GM13977 (cell line): Measurements from ENCODE around the gene ODF2L.

Experiments
- DNase-seq: peaks from one replicate; pipeline ENCODE4 v3.0.0; 2012; ENCODE audit warnings: low spot score
- in situ Hi-C: fragments of 300-500 bp; cut with MboI; formaldehyde crosslinking; loops from one replicate; pipeline ENCODE4 v1.12.0; 2022; ENCODE audit warnings: low sequenced_read_pairs, low pct_unique_long_range_greater_than_20kb, mixed read lengths, inconsistent platforms; ENCODE audit not compliant: unreplicated experiment
- TF ChIP-seq, protein P1 (sequence below): IDR thresholded peaks from 2 replicates; pipeline ENCODE4 v1.5.1; 2012; ENCODE audit warnings: mild to moderate bottlenecking, control low read depth; ENCODE audit not compliant: insufficient read depth; ENCODE audit errors: extremely low read depth, missing control alignments

Gene ODF2L

GRCh38 chr1:86395751-86396497, at the start of gene ODF2L:
TSS of gene ODF2L (minus strand) at chr1:86396323. CDS start at chr1:86387027, 9,296 bp downstream.
- TF ChIP-seq, protein P1, sequence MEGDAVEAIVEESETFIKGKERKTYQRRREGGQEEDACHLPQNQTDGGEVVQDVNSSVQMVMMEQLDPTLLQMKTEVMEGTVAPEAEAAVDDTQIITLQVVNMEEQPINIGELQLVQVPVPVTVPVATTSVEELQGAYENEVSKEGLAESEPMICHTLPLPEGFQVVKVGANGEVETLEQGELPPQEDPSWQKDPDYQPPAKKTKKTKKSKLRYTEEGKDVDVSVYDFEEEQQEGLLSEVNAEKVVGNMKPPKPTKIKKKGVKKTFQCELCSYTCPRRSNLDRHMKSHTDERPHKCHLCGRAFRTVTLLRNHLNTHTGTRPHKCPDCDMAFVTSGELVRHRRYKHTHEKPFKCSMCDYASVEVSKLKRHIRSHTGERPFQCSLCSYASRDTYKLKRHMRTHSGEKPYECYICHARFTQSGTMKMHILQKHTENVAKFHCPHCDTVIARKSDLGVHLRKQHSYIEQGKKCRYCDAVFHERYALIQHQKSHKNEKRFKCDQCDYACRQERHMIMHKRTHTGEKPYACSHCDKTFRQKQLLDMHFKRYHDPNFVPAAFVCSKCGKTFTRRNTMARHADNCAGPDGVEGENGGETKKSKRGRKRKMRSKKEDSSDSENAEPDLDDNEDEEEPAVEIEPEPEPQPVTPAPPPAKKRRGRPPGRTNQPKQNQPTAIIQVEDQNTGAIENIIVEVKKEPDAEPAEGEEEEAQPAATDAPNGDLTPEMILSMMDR = no peak
- in situ Hi-C loops = loop anchor here (25.0 kb wide), 1 partner anchor 316 kb away; the partner anchor contains the start of gene SH3GLB1
- peak; percentile 79 for DNase-seq

DNA sequence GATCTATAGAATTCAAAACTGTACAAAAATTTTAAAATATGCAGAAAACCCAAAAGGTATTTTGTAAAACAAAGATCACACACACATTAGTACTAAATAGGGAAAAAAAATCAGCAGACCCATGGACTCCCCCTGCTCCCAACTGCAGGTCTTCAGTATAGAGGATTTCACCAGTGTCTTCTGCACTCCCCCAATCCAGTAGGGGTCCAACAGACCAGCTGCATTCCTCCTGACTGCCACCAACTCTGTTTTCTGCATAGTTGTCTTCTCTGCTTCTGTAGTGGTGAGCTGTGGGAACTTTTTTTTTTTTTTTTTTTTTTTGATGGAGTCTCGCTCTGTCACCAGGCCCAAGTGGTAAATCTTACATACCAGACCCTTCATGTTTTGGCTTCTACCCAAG, 49.8 kb upstream of the ODF2L start:
- DNase-seq = no peak
- in situ Hi-C loops = no loop called here
- TF ChIP-seq, protein P1 = no peak

DNA sequence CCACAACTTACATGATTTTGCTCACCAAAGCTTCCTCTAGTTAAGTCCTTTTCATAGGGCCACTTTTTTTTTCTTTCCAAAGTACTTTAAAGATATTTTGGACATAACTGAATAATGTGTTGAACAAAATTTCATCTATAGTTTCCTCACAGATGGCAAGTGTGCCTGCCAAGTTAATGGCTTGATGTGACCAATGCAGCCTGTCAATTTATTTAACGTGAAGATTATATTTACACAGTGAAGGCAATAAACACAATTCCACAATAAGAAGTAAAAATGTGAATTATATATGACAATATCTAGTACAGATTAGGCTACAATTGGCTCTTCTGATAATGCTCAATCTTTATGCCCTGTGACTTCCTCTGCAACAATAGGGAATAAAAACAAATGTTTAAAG, 45.9 kb upstream of the ODF2L start:
- in situ Hi-C loops = no loop called here
- DNase-seq = no peak
- TF ChIP-seq, protein P1 = no peak

GRCh38 chr1:86441581-86441980, 45.5 kb upstream of the ODF2L start:
- in situ Hi-C loops = no loop called here
- no peak for DNase-seq
- TF ChIP-seq, protein P1 = no peak

DNA sequence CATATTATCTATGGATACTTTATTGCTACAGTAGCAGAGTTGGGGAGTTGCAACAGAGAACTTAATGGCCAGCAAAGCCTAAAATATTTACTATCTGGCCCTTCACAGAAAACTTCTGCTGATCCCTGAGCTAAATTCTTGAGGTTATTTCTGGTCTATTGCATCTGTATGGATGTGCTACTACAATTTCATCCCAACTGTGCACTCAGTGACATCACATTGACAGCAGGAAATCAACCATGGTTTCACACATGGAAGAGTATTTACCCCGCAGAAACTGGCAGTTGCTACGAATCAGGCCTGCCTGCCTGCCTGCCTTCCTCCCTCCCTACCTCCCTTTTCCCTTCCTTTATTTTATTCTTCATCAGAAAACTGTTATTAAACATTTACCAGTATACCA, 39.9 kb upstream of the ODF2L start:
- in situ Hi-C loops = no loop called here
- DNase-seq = no peak
- TF ChIP-seq, protein P1 = no peak

DNA sequence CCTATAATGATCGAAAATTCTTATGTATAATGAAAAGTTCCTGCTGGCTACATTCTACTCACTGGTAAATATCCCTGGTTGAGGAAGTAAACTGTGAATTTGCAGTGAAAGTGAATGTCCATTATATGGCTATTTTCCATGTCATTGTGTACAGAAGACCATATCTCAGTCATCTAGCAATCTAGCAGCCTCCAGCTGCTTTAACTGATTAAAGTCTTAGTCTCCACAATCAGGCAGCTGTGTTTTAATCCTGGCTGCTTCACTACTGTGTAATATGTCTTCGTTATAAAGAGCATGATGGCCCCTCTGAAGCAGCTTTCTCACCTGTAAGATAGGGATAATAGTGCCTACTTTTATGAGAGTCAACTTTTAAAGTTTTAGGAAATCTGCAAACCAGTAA, 39.2 kb upstream of the ODF2L start:
- TF ChIP-seq, protein P1 = no peak
- in situ Hi-C loops = no loop called here
- DNase-seq = no peak
